ENCODE results near the gene SRP9. TPM values are rescaled to one million over a fixed set of nuclear protein-coding genes. Genes with fewer than 3 reads are reported as not detected.
"Not testable (repeated sequence)": the region's sequence is repeated elsewhere in the genome, so short reads cannot be mapped to it uniquely, and the experiment has no call there.

Gene SRP9
- total RNA-seq, 1 experiment from 2014 or later, result 555 TPM

- no peak for DNase-seq (ENCODE audit: low read depth)
Observed at GRCh38 chr1:225755671-225756319, 21.8 kb upstream of the SRP9 start.

- no peak for DNase-seq (ENCODE audit: low read depth)
Observed at GRCh38 chr1:225757927-225758656, 19.5 kb upstream of the SRP9 start.

GRCh38 chr1:225759972-225760371, 17.7 kb upstream of the SRP9 start:
- not testable (repeated sequence) for DNase-seq (ENCODE audit: low read depth)

- no peak for DNase-seq (ENCODE audit: low read depth)
Observed at GRCh38 chr1:225760531-225760930, 17.1 kb upstream of the SRP9 start.

DNA sequence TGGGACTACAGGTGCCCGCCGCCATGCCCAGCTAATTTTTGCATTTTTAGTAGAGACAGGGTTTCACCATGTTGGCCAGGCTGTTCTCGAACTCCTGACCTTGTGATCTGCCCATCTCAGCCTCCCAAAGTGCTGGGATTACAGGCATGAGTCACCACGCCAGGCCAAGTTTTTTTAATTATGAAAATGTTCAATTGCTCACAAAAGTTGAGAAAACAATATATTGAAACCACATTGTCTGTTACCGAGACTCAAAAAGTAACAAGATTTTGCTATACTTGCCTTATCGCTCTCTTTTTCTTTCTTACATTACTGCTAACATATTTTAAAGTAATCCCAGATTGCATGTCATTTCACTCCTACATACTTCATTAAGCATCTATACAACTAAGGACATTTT, 16.2 kb upstream of the SRP9 start:
- DNase-seq (ENCODE audit: low read depth), result not testable (repeated sequence)

GRCh38 chr1:225762002-225762441, 15.6 kb upstream of the SRP9 start:
- no peak for DNase-seq (ENCODE audit: low read depth)

- DNase-seq (ENCODE audit: low read depth), result no peak
Observed at GRCh38 chr1:225762444-225762843, 15.2 kb upstream of the SRP9 start.

- DNase-seq (ENCODE audit: low read depth), result peak; percentile 94
Observed at GRCh38 chr1:225763716-225764548, 13.7 kb upstream of the SRP9 start.

DNA sequence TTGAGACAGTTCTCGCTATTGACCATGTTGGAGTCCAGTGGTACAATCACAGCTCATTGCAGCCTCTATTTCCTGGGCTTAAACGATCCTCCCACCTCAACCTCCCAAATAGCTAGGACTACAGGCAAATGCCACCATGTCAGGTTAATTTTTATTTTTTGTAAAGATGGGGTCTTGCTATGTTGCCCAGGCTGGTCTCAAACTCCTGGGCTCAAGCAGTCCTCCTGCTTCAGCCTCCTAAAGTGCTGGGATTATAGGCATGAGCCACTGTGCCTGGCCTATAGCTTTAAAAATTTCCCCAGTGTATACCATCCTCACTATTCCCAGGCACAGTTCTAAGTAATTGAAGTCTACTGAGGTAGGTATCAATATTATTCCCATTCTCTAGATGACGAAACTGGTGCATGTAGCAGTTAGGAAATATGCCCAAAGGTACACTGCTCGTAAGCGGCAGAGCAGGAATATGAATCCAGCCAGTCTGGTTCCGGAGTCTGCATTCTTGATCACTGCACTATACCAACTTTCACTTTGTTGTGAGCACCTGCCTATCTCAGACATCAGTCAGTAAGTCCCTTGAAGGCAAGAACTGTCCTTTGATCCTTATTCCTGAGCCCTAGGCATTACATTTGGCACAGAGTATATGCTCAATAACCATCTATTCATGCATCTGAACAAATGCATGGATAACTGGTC, 11.5 kb upstream of the SRP9 start:
- DNase-seq (ENCODE audit: low read depth), result no peak

DNA sequence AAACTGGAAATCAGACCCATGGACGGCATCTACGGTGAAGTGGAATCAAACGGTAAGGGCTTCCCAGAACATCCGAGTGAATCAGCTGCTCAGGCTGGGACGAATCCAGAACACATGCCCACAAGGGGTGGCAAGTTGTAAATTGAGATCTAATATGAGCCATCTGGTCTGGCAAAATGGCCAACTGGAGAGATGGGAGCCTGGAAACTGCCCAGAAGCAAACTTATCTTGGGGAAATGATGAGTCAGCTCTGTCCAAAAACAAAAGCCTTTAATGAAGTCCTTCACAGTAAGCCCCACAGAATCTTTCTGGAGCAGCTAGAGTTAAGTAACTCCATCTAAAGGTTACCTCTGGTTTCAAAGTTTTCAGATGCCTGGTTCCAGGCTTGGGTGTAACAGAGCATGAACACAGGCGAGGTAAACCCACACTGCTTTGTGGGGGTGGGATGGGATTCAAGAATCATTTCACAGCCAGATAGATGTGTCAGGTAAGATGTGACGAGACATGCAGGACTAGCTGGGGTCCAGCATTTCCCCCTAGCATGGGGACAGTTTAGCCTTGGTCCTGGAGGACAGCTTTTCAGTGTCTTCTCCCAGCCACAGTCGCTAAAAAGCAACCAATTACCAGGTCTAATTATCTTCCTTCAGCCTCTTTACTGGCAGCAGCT, 10.5 kb upstream of the SRP9 start:
- peak; percentile 98 for DNase-seq (ENCODE audit: low read depth)

DNA sequence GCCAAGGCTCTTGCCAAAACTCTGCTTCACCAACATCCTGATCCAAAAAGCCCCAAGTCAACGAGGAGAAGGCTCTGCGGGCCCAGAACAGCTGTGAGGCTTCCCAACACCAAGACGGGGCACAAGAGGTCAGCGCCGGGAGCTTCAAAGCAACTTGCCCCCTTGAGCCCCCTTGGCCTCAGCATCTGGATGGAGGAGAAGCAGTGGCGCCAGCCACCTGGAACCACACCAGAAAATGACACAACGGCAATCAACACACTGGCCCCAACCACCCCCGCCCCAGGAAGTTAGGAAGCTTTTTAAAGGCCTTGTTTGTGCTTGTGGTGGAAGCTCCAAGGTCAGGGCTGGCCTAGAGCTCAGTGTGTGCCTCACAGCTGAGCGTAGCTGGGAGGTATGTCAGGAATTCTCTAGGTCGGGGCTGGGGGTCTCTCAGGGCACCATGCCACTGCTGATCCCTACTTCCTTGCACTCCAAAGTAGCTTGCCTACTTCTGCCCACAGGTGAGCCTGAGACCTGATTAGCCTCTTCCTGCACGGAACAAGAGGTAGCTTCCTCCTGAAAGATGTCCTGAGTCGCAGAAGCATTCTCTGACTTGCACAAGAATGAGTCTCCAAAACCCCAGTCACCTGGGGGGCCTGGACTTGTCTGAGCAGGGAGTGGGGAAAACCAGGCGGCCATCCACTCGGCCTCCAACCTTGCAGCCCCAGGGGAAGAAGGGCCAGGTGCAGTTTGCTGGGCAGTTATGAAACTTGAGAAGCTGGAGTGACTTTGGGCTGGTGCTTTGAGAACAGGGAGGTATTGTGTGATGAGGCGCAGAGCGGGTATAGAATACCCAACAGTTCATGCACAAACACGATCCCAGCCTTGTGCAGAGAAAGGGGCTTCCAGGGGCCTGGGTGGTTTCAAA, 9.7 kb upstream of the SRP9 start:
- peak; percentile 98 for DNase-seq (ENCODE audit: low read depth)

- no peak for DNase-seq (ENCODE audit: low read depth)
Observed at GRCh38 chr1:225768662-225769426, 8.8 kb upstream of the SRP9 start.

- no peak for DNase-seq (ENCODE audit: low read depth)
Observed at GRCh38 chr1:225769687-225770086, 7.9 kb upstream of the SRP9 start.

DNA sequence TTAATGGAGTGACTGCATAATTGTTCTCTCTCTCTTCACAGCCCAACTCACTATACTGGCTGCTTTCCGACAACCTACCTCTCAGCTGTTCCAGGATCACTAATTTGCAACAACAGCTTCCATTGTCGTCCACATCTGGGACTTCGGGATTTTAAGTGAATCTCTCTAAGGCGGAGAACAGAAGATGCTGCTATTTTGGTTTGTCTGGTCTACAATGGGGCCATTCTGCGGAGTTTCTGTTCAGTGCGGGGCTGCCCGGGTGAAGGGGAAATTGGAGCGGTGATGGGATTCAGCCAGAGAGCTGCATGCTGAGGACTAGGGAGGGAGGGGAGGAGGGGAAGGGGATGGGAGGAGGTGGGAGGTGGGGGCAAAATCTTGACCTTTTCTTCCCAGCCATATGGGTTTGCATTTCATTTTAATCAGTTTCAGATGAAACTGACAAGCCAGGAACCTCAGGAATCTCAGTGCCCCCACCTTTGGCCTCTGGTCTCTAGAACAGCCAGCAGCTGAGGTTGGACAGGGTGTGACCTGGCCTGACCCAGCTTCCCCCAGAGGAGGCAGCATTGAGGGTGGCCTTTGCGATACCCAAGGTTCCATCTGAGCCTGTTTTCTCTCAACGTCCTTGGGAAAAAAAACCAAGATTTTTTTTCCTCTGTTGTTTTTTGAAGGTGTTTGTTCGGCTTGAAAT, 6.9 kb upstream of the SRP9 start:
- DNase-seq (ENCODE audit: low read depth), result peak; percentile 82

GRCh38 chr1:225771661-225772322, 5.8 kb upstream of the SRP9 start:
- no peak for DNase-seq (ENCODE audit: low read depth)

GRCh38 chr1:225772323-225772768, 5.3 kb upstream of the SRP9 start:
- DNase-seq (ENCODE audit: low read depth), result peak; percentile 82

DNA sequence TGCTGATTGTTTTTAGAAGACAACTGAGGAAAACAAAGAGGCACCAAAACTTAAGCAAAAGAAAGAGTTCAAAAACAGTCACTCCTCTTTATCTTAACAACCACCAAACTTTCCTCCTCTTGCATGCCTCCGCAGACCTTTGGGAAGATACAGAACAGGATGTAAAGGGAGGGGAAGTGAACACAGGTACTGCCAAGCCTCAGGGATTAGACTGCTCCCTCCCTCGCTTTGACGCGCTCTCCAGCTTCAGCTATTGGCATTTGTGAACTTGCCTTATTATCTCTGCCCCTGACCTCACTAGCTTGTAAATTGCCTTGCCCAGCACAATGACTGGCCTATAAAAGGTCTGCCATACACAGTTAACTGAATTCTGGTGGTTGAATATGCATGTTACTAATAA, 4.8 kb upstream of the SRP9 start:
- no peak for DNase-seq (ENCODE audit: low read depth)

All from RPMI7951 (cell line).